GM10266 (cell line): ENCODE data around the gene CTSF.

Source experiments
- DNase-seq: peaks from one replicate; pipeline ENCODE4 v3.0.0; 2012; ENCODE audit errors: extremely low spot score
- CTCF ChIP-seq: IDR thresholded peaks from 2 replicates; pipeline ENCODE4 v1.5.1; 2012; ENCODE audit warnings: mild to moderate bottlenecking, low read depth; ENCODE audit not compliant: control insufficient read depth, insufficient read depth; ENCODE audit errors: missing control alignments

The CTSF gene

GRCh38 chr11:66529655-66530054, 38.8 kb downstream of the CTSF start:
- no peak for DNase-seq
- TF ChIP-seq CTCF = no peak

- TF ChIP-seq CTCF = no peak
- no peak for DNase-seq
Observed at GRCh38 chr11:66529069-66529468, 39.3 kb downstream of the CTSF start.

GRCh38 chr11:66524304-66525040, 43.9 kb downstream of the CTSF start:
- DNase-seq = no peak
- TF ChIP-seq CTCF = no peak

GRCh38 chr11:66523611-66524010, 44.8 kb downstream of the CTSF start:
- no peak for TF ChIP-seq CTCF
- DNase-seq = no peak
